Caco-2 (cell line): ENCODE data around the gene KLHL17. TPM values are rescaled to one million over a fixed set of nuclear protein-coding genes. Genes with fewer than 3 reads are reported as not detected.

Experiments
- BruUV-seq: library from RNA; stranded (reverse); fragments of 400-500 nt; replicated peaks from 2 replicates; lab custom pipeline; 2021; lab: Mats Ljungman, UMichigan
- CTCF ChIA-PET: fragments of 300-600 bp; sonication (Branson Sonifier 250); formaldehyde crosslinking; loops from one replicate; lab custom pipeline; 2022; ENCODE audit warnings: antibody characterized with exemption; lab: Charles Lee
- POLR2A ChIA-PET: fragments of 300-600 bp; sonication (Branson Sonifier 250); formaldehyde crosslinking; loops from one replicate; lab custom pipeline; 2022; ENCODE audit warnings: antibody characterized with exemption; lab: Charles Lee
- DNase-seq, 2 experiments: peaks; one replicate each; pipeline versions ENCODE4 v3.0.0 to v3.0.0-alpha.2; 2020 to 2022
- H3K27me3 ChIP-seq: replicated peaks from 2 replicates; pipeline ENCODE4 v1.6.0; 2011; ENCODE audit warnings: low read length; ENCODE audit not compliant: control insufficient read depth, insufficient read depth
- H3K36me3 ChIP-seq: 2 replicates; pipeline ENCODE4 v1.5.1; 2011; ENCODE audit warnings: low read length; ENCODE audit not compliant: control insufficient read depth, insufficient read depth
- H3K4me1 ChIP-seq: fragments of 250-450 bp; sonication (Bioruptor Pico); 2 replicates; pipeline ENCODE4 v1.5.1; 2020; ENCODE audit warnings: mild to moderate bottlenecking
- H3K4me3 ChIP-seq: 2 replicates; pipeline ENCODE4 v1.5.1; 2011; ENCODE audit warnings: low read depth, mild to moderate bottlenecking, control low read depth, low read length
- H3K9me3 ChIP-seq: fragments of 250-450 bp; sonication (Bioruptor Pico); 2 replicates; pipeline ENCODE4 v1.5.1; 2020; ENCODE audit warnings: mild to moderate bottlenecking, moderate library complexity
- H3K27ac Mint-ChIP-seq: one replicate; pipeline ENCODE4 v1.8.0; 2022; ENCODE audit warnings: mixed read lengths; ENCODE audit not compliant: unreplicated experiment
- H3K27me3 Mint-ChIP-seq: one replicate; pipeline ENCODE4 v1.8.0; 2022; ENCODE audit warnings: mixed read lengths; ENCODE audit not compliant: insufficient read depth, unreplicated experiment
- H3K36me3 Mint-ChIP-seq: one replicate; pipeline ENCODE4 v1.8.0; 2022; ENCODE audit warnings: mild to moderate bottlenecking, mixed read lengths; ENCODE audit not compliant: insufficient read depth, unreplicated experiment
- H3K4me1 Mint-ChIP-seq: one replicate; pipeline ENCODE4 v1.8.0; 2022; ENCODE audit warnings: low read depth, mixed read lengths; ENCODE audit not compliant: unreplicated experiment
- H3K4me3 Mint-ChIP-seq: one replicate; pipeline ENCODE4 v1.8.0; 2022; ENCODE audit warnings: mild to moderate bottlenecking, moderate library complexity, mixed read lengths; ENCODE audit not compliant: unreplicated experiment
- H3K9me3 Mint-ChIP-seq: one replicate; pipeline ENCODE4 v1.8.0; 2022; ENCODE audit warnings: mixed read lengths; ENCODE audit not compliant: unreplicated experiment
- CTCF ChIP-seq, 2 experiments: fragments of 200-600 bp in 1 of 2; IDR thresholded peaks; 1 replicate in 1 of 2; 2 replicates in 1 of 2; pipeline versions ENCODE4 v1.5.1 to v1.8.0; 2011 to 2022; ENCODE audit warnings: antibody characterized with exemption in 1 of 2, control low read depth in 1 of 2, inconsistent platforms in 1 of 2, low read depth in 1 of 2, low read length in 1 of 2, mild to moderate bottlenecking in 1 of 2, moderate library complexity in 1 of 2; ENCODE audit not compliant: insufficient read depth in 1 of 2, severe bottlenecking in 1 of 2, unreplicated experiment in 1 of 2
- intact Hi-C: fragments of 100-400 bp; cut with micrococcal nuclease; formaldehyde crosslinking; loops from one replicate; pipeline ENCODE4 v1.10.0; 2022; ENCODE audit not compliant: unreplicated experiment
- total RNA-seq: library from RNA; stranded (reverse); gene quantifications from 2 replicates; pipeline ENCODE4 v1.2.3, GENCODE V29; 2022

Gene KLHL17
- total RNA-seq, 1 experiment from 2014 or later: 33.1 TPM

GRCh38 chr1:942864-943533, 17.4 kb upstream of the KLHL17 start:
- peaks cover 3% of the 10 kb centered on the region for H3K27me3 Mint-ChIP-seq
- no peaks in the 10 kb centered on the region for H3K9me3 Mint-ChIP-seq
- POLR2A ChIA-PET: no interaction called here
- no peak overlapping the region for H3K27ac Mint-ChIP-seq
- H3K9me3 ChIP-seq: no peaks in the 10 kb centered on the region
- CTCF ChIA-PET: interaction anchor here (0.5 to 1.4 kb wide), 5 partner anchors 8 to 38 kb away, joined by 3 to 6 read pairs (median 4); no protein-coding TSS in a partner anchor
- BruUV-seq: no TSS peak
- TF ChIP-seq CTCF (IDR thresholded peaks at IDR 0.05; ENCODE audit: insufficient read depth in 1 of 2, low read depth in 1 of 2, low read length in 1 of 2, severe bottlenecking in 1 of 2, unreplicated experiment in 1 of 2): no peak
- DNase-seq: no peak
- peaks cover 4% of the 10 kb centered on the region; the same call in 1 of the 2 replicates for H3K27me3 ChIP-seq
- intact Hi-C loops: no loop called here
- no peaks in the 10 kb centered on the region; the same call in 1 of the 2 replicates for H3K36me3 ChIP-seq
- H3K4me1 ChIP-seq: peaks cover 20% of the 10 kb centered on the region
- no peak overlapping the region for H3K4me3 ChIP-seq
- no peaks in the 10 kb centered on the region for H3K4me1 Mint-ChIP-seq
- no peak overlapping the region for H3K4me3 Mint-ChIP-seq
- peaks cover 28% of the 10 kb centered on the region for H3K36me3 Mint-ChIP-seq

GRCh38 chr1:943545-944340, 16.6 kb upstream of the KLHL17 start:
- H3K27me3 Mint-ChIP-seq: peaks cover 3% of the 10 kb centered on the region
- no peak overlapping the region for H3K4me3 Mint-ChIP-seq
- H3K4me1 Mint-ChIP-seq: no peaks in the 10 kb centered on the region
- H3K27ac Mint-ChIP-seq: no peak overlapping the region
- POLR2A ChIA-PET: no interaction called here
- no peak for DNase-seq
- Histone ChIP-seq H3K9me3 (no peaks in the 10 kb centered on the region), H3K36me3 (no peaks in the 10 kb centered on the region; the same call in none of the 2 replicates), H3K27me3 (peaks cover 4% of the 10 kb centered on the region; the same call in 1 of the 2 replicates), H3K4me1 (peaks cover 20% of the 10 kb centered on the region), H3K4me3 (no peak overlapping the region)
- CTCF ChIA-PET: interaction anchor here (0.6 kb wide), 1 partner anchor 10 kb away, joined by 6 read pairs; no protein-coding TSS in a partner anchor
- BruUV-seq: no TSS peak
- TF ChIP-seq CTCF (IDR thresholded peaks at IDR 0.05; ENCODE audit: insufficient read depth in 1 of 2, low read depth in 1 of 2, low read length in 1 of 2, severe bottlenecking in 1 of 2, unreplicated experiment in 1 of 2): no peak
- H3K9me3 Mint-ChIP-seq: no peaks in the 10 kb centered on the region
- H3K36me3 Mint-ChIP-seq: peaks cover 29% of the 10 kb centered on the region
- intact Hi-C loops: no loop called here
